Peyer's patch (tissue), 4 donors: Measurements from ENCODE around the gene GABRG3. TPM values are rescaled to one million over a fixed set of nuclear protein-coding genes. Genes with fewer than 3 reads are reported as not detected.

Source experiments
- DNase-seq, 3 donors: peaks; one replicate each; pipeline ENCODE4 v3.0.0-alpha.2; 2017 to 2019
- H3K27ac ChIP-seq, 4 donors: fragments of 200-600 bp; sonication (generic); one replicate each; pipeline ENCODE4 v1.5.1; 2016 to 2019
- H3K27me3 ChIP-seq, 2 donors: fragments of 200-600 bp; sonication (generic); one replicate each; pipeline ENCODE4 v1.5.1; 2019
- H3K36me3 ChIP-seq, 3 donors: fragments of 200-600 bp; sonication (generic); one replicate each; pipeline ENCODE4 v1.5.1; 2016 to 2019
- H3K4me1 ChIP-seq, 4 donors: fragments of 200-600 bp; sonication (generic); one replicate each; pipeline ENCODE4 v1.5.1; 2016 to 2019
- H3K4me3 ChIP-seq, 4 donors: fragments of 200-600 bp; sonication (generic); 1 replicate in 3 of 4; 2 replicates in 1 of 4; pipeline ENCODE4 v1.5.1; 2016 to 2019; ENCODE audit warnings: mild to moderate bottlenecking in 1 of 4
- H3K9me3 ChIP-seq, 4 donors: fragments of 200-600 bp; sonication (generic); one replicate each; pipeline ENCODE4 v1.5.1; 2016 to 2019; ENCODE audit warnings: mild to moderate bottlenecking in 1 of 4
- CTCF ChIP-seq, 6 experiments: fragments of 450-650 bp in 4 of 6; fragments of 200-600 bp in 2 of 6; sonication (generic) in 1 of 6; IDR thresholded peaks; one replicate each; pipeline ENCODE4 v1.5.1; 2017 to 2019; ENCODE audit warnings: antibody characterized with exemption in 6 of 6, mild to moderate bottlenecking in 3 of 6, moderate library complexity in 1 of 6
- POLR2A ChIP-seq, 2 donors: fragments of 450-650 bp; IDR thresholded peaks; one replicate each; pipeline ENCODE4 v1.5.1; 2017; ENCODE audit warnings: antibody characterized with exemption in 2 of 2, mild to moderate bottlenecking in 2 of 2, moderate library complexity in 2 of 2
- total RNA-seq, 4 donors: library from RNA; depleted of rRNA; stranded (reverse); fragments of >200 nt; gene quantifications; one replicate each; pipeline ENCODE4 v1.1.0, GENCODE V29; 2016

The GABRG3 gene
- total RNA-seq, 4 donors from 2014 or later, result not detected

- no peak for DNase-seq
- Histone ChIP-seq H3K4me1 (no peaks in the 10 kb centered on the region), H3K36me3 (no peaks in the 10 kb centered on the region), H3K9me3 (peaks cover 0 to 3% (median 0%) of the 10 kb centered on the region in 4 donors), H3K27me3 (no peaks in the 10 kb centered on the region), H3K4me3 (no peak overlapping the region), H3K27ac (no peak overlapping the region)
- TF ChIP-seq CTCF (IDR thresholded peaks at IDR 0.05), result no peak
- TF ChIP-seq POLR2A (IDR thresholded peaks at IDR 0.05), result no peak
Observed at GRCh38 chr15:27119695-27120266, 148.8 kb downstream of the GABRG3 start.

- Histone ChIP-seq H3K27me3 (no peaks in the 10 kb centered on the region), H3K4me1 (no peaks in the 10 kb centered on the region), H3K9me3 (no peaks in the 10 kb centered on the region), H3K4me3 (no peak overlapping the region), H3K36me3 (no peaks in the 10 kb centered on the region), H3K27ac (no peak overlapping the region)
- no peak for TF ChIP-seq CTCF (IDR thresholded peaks at IDR 0.05)
- TF ChIP-seq POLR2A (IDR thresholded peaks at IDR 0.05), result no peak
- DNase-seq, result no peak
Observed at GRCh38 chr15:27121672-27122071, 150.7 kb downstream of the GABRG3 start.

- TF ChIP-seq CTCF (IDR thresholded peaks at IDR 0.05) (no peak), POLR2A (IDR thresholded peaks at IDR 0.05) (no peak)
- Histone ChIP-seq H3K27me3 (no peaks in the 10 kb centered on the region), H3K27ac (no peak overlapping the region), H3K4me3 (no peak overlapping the region), H3K36me3 (no peaks in the 10 kb centered on the region), H3K9me3 (no peaks in the 10 kb centered on the region), H3K4me1 (no peaks in the 10 kb centered on the region)
- no peak for DNase-seq
Observed at GRCh38 chr15:27123291-27123690, 152.3 kb downstream of the GABRG3 start.

- no peak for DNase-seq
- Histone ChIP-seq H3K27me3 (no peaks in the 10 kb centered on the region), H3K27ac (no peak overlapping the region), H3K36me3 (no peaks in the 10 kb centered on the region), H3K4me3 (no peak overlapping the region), H3K9me3 (no peaks in the 10 kb centered on the region), H3K4me1 (no peaks in the 10 kb centered on the region)
- TF ChIP-seq CTCF (IDR thresholded peaks at IDR 0.05) (no peak), POLR2A (IDR thresholded peaks at IDR 0.05) (no peak)
Observed at GRCh38 chr15:27123808-27124207, 152.8 kb downstream of the GABRG3 start.

- Histone ChIP-seq H3K4me3 (no peak overlapping the region), H3K4me1 (no peaks in the 10 kb centered on the region), H3K27me3 (no peaks in the 10 kb centered on the region), H3K9me3 (no peaks in the 10 kb centered on the region), H3K27ac (no peak overlapping the region), H3K36me3 (no peaks in the 10 kb centered on the region)
- no peak for DNase-seq
- no peak for TF ChIP-seq POLR2A (IDR thresholded peaks at IDR 0.05)
- no peak for TF ChIP-seq CTCF (IDR thresholded peaks at IDR 0.05)
Observed at GRCh38 chr15:27124287-27124871, 153.4 kb downstream of the GABRG3 start.
